NAMALWA (cell line): ENCODE data around the gene GPC5.

Experiments
- DNase-seq: peaks from one replicate; pipeline ENCODE4 v3.0.0-alpha.2; 2015; ENCODE audit warnings: low spot score

Gene GPC5

DNA sequence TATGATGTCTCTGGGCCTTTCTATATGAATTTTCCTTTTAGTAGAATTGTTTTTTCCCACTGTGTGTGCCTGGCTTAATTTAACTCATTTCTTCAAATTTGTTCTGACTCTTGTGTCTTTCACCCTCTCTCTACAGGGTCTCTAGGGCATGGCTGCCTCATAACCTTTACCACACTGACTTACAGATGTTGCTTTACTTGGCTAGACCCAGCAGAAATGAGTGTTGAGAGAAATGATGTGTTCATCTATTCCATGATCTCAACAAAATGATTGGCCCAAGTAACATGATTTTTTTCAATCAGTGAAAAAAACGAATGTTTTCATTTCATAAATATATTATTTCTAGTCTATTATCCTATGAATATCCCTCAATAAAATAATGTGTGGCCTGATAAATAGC, 195.0 kb downstream of the GPC5 start:
- DNase-seq, result no peak

DNA sequence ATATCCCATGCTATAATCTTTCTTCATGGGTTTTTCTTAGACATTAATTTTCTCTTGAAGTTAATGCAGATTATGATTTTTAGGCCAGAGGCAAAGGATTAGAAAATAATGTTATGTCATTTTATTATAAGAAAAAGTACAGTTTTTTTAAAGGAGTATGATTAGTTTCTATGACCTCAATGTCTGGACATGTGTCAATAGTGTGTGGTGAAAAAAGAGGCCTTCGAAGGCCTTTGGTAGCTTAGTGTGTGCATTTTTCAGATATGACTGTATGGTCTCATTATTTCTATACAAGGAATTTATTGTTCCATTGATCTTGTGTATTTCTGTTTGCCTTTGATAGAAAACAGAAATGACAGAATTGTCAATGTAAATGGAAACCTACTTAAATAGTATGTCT, 195.6 kb downstream of the GPC5 start:
- no peak for DNase-seq

- DNase-seq, result no peak
Observed at GRCh38 chr13:91595677-91596076, 197.3 kb downstream of the GPC5 start.

GRCh38 chr13:91596842-91597241, 198.4 kb downstream of the GPC5 start:
- DNase-seq, result no peak

- no peak for DNase-seq
Observed at GRCh38 chr13:91598655-91599054, 200.2 kb downstream of the GPC5 start.

DNA sequence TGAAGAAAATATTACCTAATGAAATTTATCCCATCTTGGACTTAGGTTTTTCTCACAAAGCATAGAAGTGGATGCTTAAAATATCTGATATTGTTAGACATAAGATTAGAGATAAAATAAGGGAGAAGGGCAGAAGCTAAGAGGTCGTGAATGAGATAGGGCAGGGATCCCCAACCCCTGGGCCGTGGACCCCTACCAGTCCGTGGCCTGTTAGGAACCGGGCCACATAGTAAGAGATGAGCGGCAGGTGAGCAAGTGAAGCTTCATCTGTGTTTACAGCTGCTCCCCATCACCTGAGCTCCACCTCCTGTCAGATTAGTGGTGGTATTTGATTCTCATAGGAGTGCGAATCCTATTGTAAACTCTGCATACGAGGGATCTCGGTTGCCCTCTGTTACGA, 202.9 kb downstream of the GPC5 start:
- DNase-seq, result no peak

- DNase-seq, result no peak
Observed at GRCh38 chr13:91601807-91602206, 203.4 kb downstream of the GPC5 start.

DNA sequence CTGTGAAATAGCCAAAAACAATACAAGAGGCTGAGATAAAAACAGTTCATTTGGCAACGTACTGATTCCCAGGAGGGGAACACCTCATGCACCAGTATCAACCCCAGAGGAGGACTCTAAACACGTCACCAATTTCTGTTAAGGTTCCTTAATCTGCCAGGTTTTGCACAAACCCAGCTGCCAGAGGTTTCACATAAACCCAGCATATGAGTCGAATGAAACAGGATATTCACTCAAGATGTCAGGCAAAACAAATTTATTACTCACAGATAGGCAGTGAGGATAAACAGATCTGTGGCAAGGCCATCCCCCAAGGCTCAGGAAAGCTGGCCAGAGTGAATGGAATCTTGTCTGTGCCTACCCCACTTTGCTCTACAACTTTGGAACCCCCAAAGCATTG, 210.9 kb downstream of the GPC5 start:
- no peak for DNase-seq

- no peak for DNase-seq
Observed at GRCh38 chr13:91618315-91618714, 219.9 kb downstream of the GPC5 start.

- no peak for DNase-seq
Observed at GRCh38 chr13:91620670-91621141, 222.3 kb downstream of the GPC5 start.

DNA sequence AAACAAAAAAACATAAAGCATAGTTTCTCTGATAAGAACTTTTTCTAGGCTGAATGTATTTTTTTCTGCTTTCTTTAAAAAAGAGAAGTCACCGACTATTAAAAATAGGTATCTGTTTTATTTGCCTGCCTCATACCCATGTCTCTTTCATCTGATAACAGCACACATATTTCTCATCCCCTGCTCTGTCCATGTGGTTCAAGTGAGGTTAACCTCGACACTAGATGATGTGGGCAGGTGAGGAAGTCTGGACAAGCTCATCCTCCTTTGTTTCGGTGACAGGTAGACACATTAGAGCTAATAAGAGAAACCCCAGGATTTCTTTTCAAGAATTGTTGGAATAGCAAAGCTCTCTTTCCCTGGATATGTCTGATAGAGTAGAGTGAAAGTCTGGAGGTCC, 222.7 kb downstream of the GPC5 start:
- DNase-seq, result no peak

- DNase-seq, result no peak
Observed at GRCh38 chr13:91621963-91622362, 223.5 kb downstream of the GPC5 start.

DNA sequence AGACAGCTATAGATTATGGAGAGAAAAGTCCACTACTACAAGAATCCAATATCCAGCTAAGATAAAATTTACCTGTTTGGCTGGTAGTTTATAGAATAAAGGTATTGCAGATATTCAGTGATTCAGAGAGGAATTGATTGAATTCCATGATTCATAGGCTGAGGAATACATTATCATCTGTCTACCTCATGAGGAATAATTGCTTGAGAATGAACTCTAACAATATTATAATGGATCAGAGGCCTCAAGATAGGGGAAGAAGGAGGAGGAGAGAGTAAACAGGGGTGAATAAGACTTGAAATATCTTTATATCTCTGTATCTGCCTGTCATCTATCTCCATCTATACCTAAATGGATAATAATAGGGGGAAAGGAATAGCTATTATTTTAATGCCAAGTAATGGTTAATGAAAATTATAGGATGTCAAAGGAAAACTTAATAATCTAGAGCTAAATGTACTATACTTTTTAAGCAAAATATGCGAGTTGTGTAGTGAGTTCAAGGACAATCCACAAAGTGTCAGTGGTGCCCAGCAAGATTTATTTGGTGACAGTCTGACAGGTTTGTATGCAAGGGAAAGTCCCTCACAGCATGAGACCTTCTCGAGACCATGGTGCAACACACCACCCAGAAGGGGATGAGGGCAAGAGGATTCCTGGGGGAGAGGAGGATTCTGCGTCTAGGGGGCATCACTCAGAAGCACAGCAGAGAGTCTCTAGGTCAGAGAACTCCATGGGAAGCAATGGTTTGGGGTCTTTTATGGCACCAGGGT, 224.5 kb downstream of the GPC5 start:
- no peak for DNase-seq

- no peak for DNase-seq
Observed at GRCh38 chr13:91627952-91628739, 229.7 kb downstream of the GPC5 start.

- no peak for DNase-seq
Observed at GRCh38 chr13:91630946-91631345, 232.5 kb downstream of the GPC5 start.

GRCh38 chr13:91632086-91632485, 233.7 kb downstream of the GPC5 start:
- no peak for DNase-seq

- DNase-seq, result no peak
Observed at GRCh38 chr13:91639330-91639729, 240.9 kb downstream of the GPC5 start.

DNA sequence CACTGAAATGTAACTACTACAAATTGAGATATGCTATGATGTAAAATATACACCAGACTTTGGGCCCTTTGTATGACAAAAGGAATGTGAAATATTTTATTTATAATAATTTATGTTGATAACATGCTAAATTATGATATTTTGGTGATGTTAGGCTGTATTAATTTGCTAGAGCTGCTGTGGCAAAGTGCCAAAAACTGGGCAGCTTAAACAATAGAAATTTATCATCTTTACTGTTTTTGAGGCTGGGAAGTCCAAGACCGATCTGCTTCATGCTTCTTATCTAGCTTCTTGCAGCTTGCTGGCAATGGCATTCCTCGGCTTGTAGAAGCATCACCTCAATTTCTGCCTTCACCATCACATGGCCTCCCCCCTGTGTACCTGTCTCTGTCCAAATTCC, 245.0 kb downstream of the GPC5 start:
- no peak for DNase-seq

DNA sequence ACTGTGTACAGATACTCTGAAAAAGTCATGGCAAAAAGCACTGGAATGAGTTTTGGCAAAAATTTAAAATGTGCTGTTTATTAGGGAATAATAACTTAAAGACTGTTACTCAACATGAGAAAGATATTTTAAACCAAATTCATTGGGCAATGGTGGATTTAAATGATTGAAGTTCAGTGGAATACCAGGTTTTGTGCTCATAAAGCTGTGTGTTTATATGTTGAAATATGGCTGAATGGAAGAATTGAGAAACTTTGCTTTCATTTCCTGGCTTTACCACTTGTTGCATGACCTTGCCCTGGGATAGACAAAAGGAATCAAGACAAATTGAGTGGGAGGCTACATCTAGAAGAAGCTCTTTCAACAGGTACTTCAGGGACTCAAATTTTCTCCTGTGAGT, 246.4 kb downstream of the GPC5 start:
- no peak for DNase-seq

GRCh38 chr13:91647361-91647990, 249.1 kb downstream of the GPC5 start:
- peak; percentile 64 for DNase-seq

- no peak for DNase-seq
Observed at GRCh38 chr13:91648012-91648411, 249.6 kb downstream of the GPC5 start.

- no peak for DNase-seq
Observed at GRCh38 chr13:91649456-91649855, 251.0 kb downstream of the GPC5 start.
